K562 (cell line): ENCODE data around the gene WDR44. TPM values are rescaled to one million over a fixed set of nuclear protein-coding genes. Genes with fewer than 3 reads are reported as not detected.

ENCODE experiments used
- CBX5 ChIP-seq: IDR thresholded peaks from 2 replicates; pipeline ENCODE4 v1.6.1; 2014; ENCODE audit warnings: low read depth, borderline replicate concordance
- CBX8 ChIP-seq: fragments of 200-600 bp; sonication (generic); IDR thresholded peaks from 2 replicates; pipeline ENCODE4 v1.6.1; 2012; ENCODE audit warnings: borderline replicate concordance, mixed run types, low read depth, mild to moderate bottlenecking, moderate library complexity, mixed read lengths, low read length, control low read depth, inconsistent platforms; ENCODE audit not compliant: poor library complexity, severe bottlenecking; ENCODE audit errors: extremely low read depth
- CXXC5 ChIP-seq: fragments of 250-450 bp; sonication (Bioruptor Pico); IDR thresholded peaks from 2 replicates; pipeline ENCODE4 v1.8.0; 2022; ENCODE audit warnings: inconsistent platforms, mild to moderate bottlenecking, moderate library complexity
- FOXP1 ChIP-seq: sonication (generic); formaldehyde crosslinking; IDR thresholded peaks from 2 replicates; pipeline ENCODE4 v1.8.0; 2022; ENCODE audit warnings: mild to moderate bottlenecking, missing genetic modification reagents
- GTF2E2 ChIP-seq: fragments of 200-800 bp; sonication (Bioruptor generic); IDR thresholded peaks from 2 replicates; pipeline ENCODE4 v1.6.1; 2016; ENCODE audit warnings: missing genetic modification characterization, missing compliant biosample characterization
- HSF4 ChIP-seq: fragments of 250-450 bp; sonication (Bioruptor Pico); IDR thresholded peaks from 2 replicates; pipeline ENCODE4 v2.1.2; 2022; ENCODE audit warnings: mild to moderate bottlenecking, moderate library complexity, borderline replicate concordance
- ILK ChIP-seq: fragments of 450-650 bp; IDR thresholded peaks from 2 replicates; pipeline ENCODE4 v1.6.1; 2016; ENCODE audit warnings: missing genetic modification characterization, low read depth, mild to moderate bottlenecking, missing compliant biosample characterization, moderate library complexity, borderline replicate concordance
- MEIS2 ChIP-seq: fragments of 450-650 bp; IDR thresholded peaks from 2 replicates; pipeline ENCODE4 v1.6.1; 2014; ENCODE audit warnings: mild to moderate bottlenecking; ENCODE audit not compliant: partially characterized antibody
- PCBP1 ChIP-seq: fragments of 200-400 bp; formaldehyde crosslinking; IDR thresholded peaks from 2 replicates; pipeline ENCODE4 v1.6.1; 2018; ENCODE audit warnings: mild to moderate bottlenecking, low read depth, low read length; ENCODE audit not compliant: poor library complexity, severe bottlenecking
- SMARCA4 ChIP-seq: fragments of 450-650 bp; IDR thresholded peaks from 2 replicates; pipeline ENCODE4 v1.6.1; 2016
- SUPT5H ChIP-seq: fragments of 450-650 bp; IDR thresholded peaks from 2 replicates; pipeline ENCODE4 v1.6.1; 2016
- ZBTB1 ChIP-seq: sonication (generic); formaldehyde crosslinking; IDR thresholded peaks from 2 replicates; pipeline ENCODE4 v1.8.1; 2023; ENCODE audit warnings: missing genetic modification reagents, low read depth, mild to moderate bottlenecking, borderline replicate concordance
- ZNF584 ChIP-seq: fragments of 200-800 bp; sonication (Bioruptor generic); IDR thresholded peaks from 2 replicates; pipeline ENCODE4 v1.6.1; 2016; ENCODE audit warnings: low read depth, mild to moderate bottlenecking, missing genetic modification characterization, missing compliant biosample characterization
- ZNF696 ChIP-seq: fragments of 250-450 bp; sonication (Bioruptor Pico); conservative IDR thresholded peaks from 2 replicates; pipeline ENCODE4 v1.4.0; 2020; ENCODE audit warnings: mild to moderate bottlenecking, moderate library complexity
- ZNF778 ChIP-seq: fragments of 450-650 bp; formaldehyde crosslinking; IDR thresholded peaks from 2 replicates; pipeline ENCODE4 v1.4.0; 2020; ENCODE audit warnings: mild to moderate bottlenecking, moderate library complexity
- polyA plus RNA-seq, 8 experiments: library from polyadenylated mRNA; depleted of rRNA in 4 of 8; stranded (reverse) in 5 of 8; unstranded in 3 of 8; fragments of >200 nt; fragmentation: Nextera tagmentation in 2 of 8; fragmentation: Illumina TruSeq in 1 of 8; extraction: Ambion mirVana in 2 of 8; extraction: Trizol in 1 of 8; gene quantifications; 2 replicates each; pipeline versions ENCODE4 v1.2.1 to v1.2.3, GENCODE V29; 2011 to 2014; ENCODE audit warnings: inconsistent platforms in 1 of 8, missing spikeins in 1 of 8
- total RNA-seq, 7 experiments: library from RNA; depleted of rRNA in 6 of 7; stranded (reverse); fragments of >200 nt in 6 of 7; fragmentation: Illumina TruSeq in 2 of 7; extraction: Trizol in 2 of 7; gene quantifications; 2 replicates each; pipeline versions ENCODE4 v1.2.1 to v1.2.3, GENCODE V29; 2011 to 2021; ENCODE audit warnings: low replicate concordance in 1 of 7
- TF ChIP-seq, protein P1 (sequence below): fragments of 200-400 bp; formaldehyde crosslinking; IDR thresholded peaks from 2 replicates; pipeline ENCODE4 v1.6.1; 2017; ENCODE audit warnings: mild to moderate bottlenecking, low read depth, low read length, moderate library complexity
- TF ChIP-seq, protein P2 (sequence below): fragments of 250-450 bp; sonication (Bioruptor Pico); IDR thresholded peaks from 2 replicates; pipeline ENCODE4 v1.5.0; 2022; ENCODE audit warnings: mild to moderate bottlenecking
- TF ChIP-seq, protein P3 (sequence below): sonication (generic); formaldehyde crosslinking; IDR thresholded peaks from 2 replicates; pipeline ENCODE4 v1.8.1; 2023; ENCODE audit warnings: mild to moderate bottlenecking, missing genetic modification reagents

WDR44 gene
- total and polyA plus RNA-seq, 9 of the 15 experiments (the other 6 are each of a cell fraction or from before 2014, with no cell fraction given): 5.6 to 20.0 (median 14.6) TPM

DNA sequence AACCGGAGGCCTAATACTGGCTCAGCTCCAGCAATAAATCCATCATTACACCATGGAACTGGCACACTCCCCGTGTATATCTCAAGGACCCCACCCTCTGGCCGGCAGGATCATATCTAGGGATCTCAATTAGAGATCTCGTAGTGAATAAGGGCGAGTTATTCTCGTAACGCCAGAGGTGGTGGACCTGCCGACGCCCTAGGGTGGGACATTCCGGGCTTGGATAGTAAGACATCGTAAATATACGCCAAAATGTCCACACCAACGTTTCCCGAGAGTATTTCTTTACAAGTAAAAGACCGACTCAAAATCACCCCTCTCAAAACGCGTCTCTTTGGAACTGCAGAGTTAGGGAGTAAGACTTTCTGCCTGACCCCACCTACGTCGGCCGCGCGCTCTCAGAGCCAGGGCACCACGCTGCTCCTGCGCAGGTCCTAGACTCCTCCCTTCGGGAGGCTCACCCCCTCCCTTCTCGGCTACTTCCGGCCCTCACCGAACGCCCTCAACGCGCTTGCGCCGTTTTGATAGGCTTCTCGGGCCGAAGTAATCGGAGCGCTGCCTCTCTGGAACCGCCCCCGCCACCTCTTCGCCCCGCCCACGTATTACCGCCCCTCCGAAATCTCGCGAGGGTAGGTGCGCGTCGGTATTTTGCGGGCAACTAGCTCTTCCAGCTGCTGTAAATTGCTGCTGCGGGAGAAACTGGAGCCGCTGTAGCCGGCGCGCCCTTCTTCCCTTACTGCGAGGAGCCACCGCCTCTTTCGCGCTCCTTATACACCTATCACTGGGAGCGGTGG lies at the start of gene WDR44 (continued):
- no peak for TF ChIP-seq CBX8
- TF ChIP-seq HSF4 (CRISPR knock-in tag): no peak
- peak; percentile 87 for TF ChIP-seq MEIS2
- no peak for TF ChIP-seq ILK
- TF ChIP-seq, protein P1, sequence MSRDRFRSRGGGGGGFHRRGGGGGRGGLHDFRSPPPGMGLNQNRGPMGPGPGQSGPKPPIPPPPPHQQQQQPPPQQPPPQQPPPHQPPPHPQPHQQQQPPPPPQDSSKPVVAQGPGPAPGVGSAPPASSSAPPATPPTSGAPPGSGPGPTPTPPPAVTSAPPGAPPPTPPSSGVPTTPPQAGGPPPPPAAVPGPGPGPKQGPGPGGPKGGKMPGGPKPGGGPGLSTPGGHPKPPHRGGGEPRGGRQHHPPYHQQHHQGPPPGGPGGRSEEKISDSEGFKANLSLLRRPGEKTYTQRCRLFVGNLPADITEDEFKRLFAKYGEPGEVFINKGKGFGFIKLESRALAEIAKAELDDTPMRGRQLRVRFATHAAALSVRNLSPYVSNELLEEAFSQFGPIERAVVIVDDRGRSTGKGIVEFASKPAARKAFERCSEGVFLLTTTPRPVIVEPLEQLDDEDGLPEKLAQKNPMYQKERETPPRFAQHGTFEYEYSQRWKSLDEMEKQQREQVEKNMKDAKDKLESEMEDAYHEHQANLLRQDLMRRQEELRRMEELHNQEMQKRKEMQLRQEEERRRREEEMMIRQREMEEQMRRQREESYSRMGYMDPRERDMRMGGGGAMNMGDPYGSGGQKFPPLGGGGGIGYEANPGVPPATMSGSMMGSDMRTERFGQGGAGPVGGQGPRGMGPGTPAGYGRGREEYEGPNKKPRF: no peak
- no peak; the same call in 1 of the 2 replicates for TF ChIP-seq FOXP1 (CRISPR knock-in tag)
- no peak for TF ChIP-seq SMARCA4
- TF ChIP-seq GTF2E2 (tag): 0 out of 2 replicates have a peak, but pooled peaks have one; percentile 18
- TF ChIP-seq, protein P2, sequence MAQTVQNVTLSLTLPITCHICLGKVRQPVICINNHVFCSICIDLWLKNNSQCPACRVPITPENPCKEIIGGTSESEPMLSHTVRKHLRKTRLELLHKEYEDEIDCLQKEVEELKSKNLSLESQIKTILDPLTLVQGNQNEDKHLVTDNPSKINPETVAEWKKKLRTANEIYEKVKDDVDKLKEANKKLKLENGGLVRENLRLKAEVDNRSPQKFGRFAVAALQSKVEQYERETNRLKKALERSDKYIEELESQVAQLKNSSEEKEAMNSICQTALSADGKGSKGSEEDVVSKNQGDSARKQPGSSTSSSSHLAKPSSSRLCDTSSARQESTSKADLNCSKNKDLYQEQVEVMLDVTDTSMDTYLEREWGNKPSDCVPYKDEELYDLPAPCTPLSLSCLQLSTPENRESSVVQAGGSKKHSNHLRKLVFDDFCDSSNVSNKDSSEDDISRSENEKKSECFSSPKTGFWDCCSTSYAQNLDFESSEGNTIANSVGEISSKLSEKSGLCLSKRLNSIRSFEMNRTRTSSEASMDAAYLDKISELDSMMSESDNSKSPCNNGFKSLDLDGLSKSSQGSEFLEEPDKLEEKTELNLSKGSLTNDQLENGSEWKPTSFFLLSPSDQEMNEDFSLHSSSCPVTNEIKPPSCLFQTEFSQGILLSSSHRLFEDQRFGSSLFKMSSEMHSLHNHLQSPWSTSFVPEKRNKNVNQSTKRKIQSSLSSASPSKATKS (CRISPR knock-in tag): no peak
- no peak for TF ChIP-seq ZBTB1 (CRISPR knock-in tag)
- TF ChIP-seq CXXC5 (CRISPR knock-in tag): peak; percentile 75
- no peak for TF ChIP-seq ZNF584
- TF ChIP-seq SUPT5H: peak; percentile 80
- no peak for TF ChIP-seq CBX5
- TF ChIP-seq PCBP1: no peak
- TF ChIP-seq ZNF696 (CRISPR knock-in tag): no peak
- TF ChIP-seq ZNF778: no peak
- TF ChIP-seq, protein P3, sequence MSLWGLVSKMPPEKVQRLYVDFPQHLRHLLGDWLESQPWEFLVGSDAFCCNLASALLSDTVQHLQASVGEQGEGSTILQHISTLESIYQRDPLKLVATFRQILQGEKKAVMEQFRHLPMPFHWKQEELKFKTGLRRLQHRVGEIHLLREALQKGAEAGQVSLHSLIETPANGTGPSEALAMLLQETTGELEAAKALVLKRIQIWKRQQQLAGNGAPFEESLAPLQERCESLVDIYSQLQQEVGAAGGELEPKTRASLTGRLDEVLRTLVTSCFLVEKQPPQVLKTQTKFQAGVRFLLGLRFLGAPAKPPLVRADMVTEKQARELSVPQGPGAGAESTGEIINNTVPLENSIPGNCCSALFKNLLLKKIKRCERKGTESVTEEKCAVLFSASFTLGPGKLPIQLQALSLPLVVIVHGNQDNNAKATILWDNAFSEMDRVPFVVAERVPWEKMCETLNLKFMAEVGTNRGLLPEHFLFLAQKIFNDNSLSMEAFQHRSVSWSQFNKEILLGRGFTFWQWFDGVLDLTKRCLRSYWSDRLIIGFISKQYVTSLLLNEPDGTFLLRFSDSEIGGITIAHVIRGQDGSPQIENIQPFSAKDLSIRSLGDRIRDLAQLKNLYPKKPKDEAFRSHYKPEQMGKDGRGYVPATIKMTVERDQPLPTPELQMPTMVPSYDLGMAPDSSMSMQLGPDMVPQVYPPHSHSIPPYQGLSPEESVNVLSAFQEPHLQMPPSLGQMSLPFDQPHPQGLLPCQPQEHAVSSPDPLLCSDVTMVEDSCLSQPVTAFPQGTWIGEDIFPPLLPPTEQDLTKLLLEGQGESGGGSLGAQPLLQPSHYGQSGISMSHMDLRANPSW (CRISPR knock-in tag): no peak
